ENCODE measurements around the gene ILF2.

DNA sequence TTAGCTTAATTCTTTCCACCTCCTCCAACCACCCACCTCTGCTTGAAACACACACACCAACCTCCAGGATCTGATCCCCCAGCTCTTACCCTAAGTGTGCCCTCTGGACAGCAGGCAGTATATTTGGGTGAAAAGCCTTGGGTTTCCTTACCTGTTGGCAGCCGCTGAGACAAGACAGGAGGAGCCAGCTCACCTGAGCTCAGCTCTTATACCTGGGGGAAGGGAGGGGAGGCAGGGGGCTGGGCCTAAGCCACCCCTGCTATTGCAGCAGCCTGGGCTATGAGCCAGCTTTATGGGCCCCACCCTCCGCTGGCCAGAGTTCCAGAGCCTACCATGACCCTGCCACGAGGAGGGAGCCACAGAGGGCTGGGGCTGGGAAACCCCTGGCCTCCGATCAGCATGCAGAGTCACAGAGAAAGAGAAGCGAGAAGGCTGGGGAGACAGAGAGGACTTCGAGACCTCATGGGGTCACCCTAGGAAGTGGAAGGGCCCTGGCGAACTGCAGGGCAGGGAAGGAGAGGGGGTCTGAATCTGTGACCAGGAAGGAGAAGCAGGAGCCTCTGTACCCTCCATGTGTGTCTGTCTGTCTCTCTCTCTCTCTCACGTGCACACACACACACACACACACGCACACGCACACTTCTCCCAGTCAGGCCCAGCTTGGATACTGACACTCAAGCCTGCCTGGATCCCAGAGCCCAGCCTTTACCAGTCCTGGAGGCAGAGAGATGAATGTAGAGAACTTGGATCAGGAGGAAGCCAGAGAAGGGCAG, 54.5 kb downstream of the ILF2 start, which contains the start of gene S100A14:
- no peak for TF ChIP-seq POLR2A (IDR thresholded peaks at IDR 0.05)
- TF ChIP-seq, protein P1, sequence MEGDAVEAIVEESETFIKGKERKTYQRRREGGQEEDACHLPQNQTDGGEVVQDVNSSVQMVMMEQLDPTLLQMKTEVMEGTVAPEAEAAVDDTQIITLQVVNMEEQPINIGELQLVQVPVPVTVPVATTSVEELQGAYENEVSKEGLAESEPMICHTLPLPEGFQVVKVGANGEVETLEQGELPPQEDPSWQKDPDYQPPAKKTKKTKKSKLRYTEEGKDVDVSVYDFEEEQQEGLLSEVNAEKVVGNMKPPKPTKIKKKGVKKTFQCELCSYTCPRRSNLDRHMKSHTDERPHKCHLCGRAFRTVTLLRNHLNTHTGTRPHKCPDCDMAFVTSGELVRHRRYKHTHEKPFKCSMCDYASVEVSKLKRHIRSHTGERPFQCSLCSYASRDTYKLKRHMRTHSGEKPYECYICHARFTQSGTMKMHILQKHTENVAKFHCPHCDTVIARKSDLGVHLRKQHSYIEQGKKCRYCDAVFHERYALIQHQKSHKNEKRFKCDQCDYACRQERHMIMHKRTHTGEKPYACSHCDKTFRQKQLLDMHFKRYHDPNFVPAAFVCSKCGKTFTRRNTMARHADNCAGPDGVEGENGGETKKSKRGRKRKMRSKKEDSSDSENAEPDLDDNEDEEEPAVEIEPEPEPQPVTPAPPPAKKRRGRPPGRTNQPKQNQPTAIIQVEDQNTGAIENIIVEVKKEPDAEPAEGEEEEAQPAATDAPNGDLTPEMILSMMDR (IDR thresholded peaks at IDR 0.05) = no peak
